CD4-positive, CD25-positive, alpha-beta regulatory T cell (primary cell): ENCODE results near the gene HAT1. TPM values are rescaled to one million over a fixed set of nuclear protein-coding genes. Genes with fewer than 3 reads are reported as not detected.
A peak's percentile ranks its signal among the peaks of the same experiment; 100 is the strongest.

Experiments used
- ATAC-seq, 2 donors: fragments of 150-1000 bp; cut with Tn5 transposase; one replicate each; pipeline ENCODE4 v1.10.0; 2021; ENCODE audit warnings: low read depth in 2 of 2, moderate number of reproducible peaks in 2 of 2, moderate library complexity in 1 of 2
- DNase-seq, 3 donors: peaks; one replicate each; pipeline versions ENCODE4 v3.0.0 to v3.0.0-alpha.2; 2012 to 2022; ENCODE audit warnings: mixed read lengths in 1 of 3
- H3K27ac ChIP-seq: one replicate; pipeline ENCODE4 v1.7.0; 2013; ENCODE audit warnings: mild to moderate bottlenecking, low read length; ENCODE audit not compliant: insufficient read depth, poor library complexity, severe bottlenecking
- H3K27me3 ChIP-seq: one replicate; pipeline ENCODE4 v1.7.0; 2013; ENCODE audit warnings: low read length; ENCODE audit not compliant: control insufficient read depth, insufficient read depth
- H3K36me3 ChIP-seq: one replicate; pipeline ENCODE4 v1.7.0; 2013; ENCODE audit warnings: mild to moderate bottlenecking, low read length, moderate library complexity; ENCODE audit not compliant: control insufficient read depth, insufficient read depth
- H3K4me1 ChIP-seq: 2 replicates; pipeline ENCODE4 v1.7.0; 2013; ENCODE audit warnings: mild to moderate bottlenecking, low read length; ENCODE audit not compliant: insufficient read depth, control insufficient read depth, poor library complexity, severe bottlenecking
- H3K4me3 ChIP-seq: one replicate; pipeline ENCODE4 v1.7.0; 2013; ENCODE audit warnings: low read depth, mild to moderate bottlenecking, low read length, moderate library complexity
- H3K9me3 ChIP-seq, 2 experiments: 1 replicate in 1 of 2; 2 replicates in 1 of 2; pipeline ENCODE4 v1.7.0; 2013; ENCODE audit warnings: low read length in 2 of 2, mild to moderate bottlenecking in 1 of 2, moderate library complexity in 1 of 2; ENCODE audit not compliant: control insufficient read depth in 2 of 2
- H3K27ac Mint-ChIP-seq, 3 donors: one replicate each; pipeline ENCODE4 v1.8.0; 2020 to 2022; ENCODE audit warnings: mild to moderate bottlenecking in 3 of 3, mixed read lengths in 3 of 3, moderate library complexity in 2 of 3
- H3K27me3 Mint-ChIP-seq: one replicate; pipeline ENCODE4 v1.8.0; 2022; ENCODE audit warnings: mild to moderate bottlenecking, mixed read lengths
- H3K36me3 Mint-ChIP-seq: one replicate; pipeline ENCODE4 v1.8.0; 2020; ENCODE audit warnings: mixed read lengths
- H3K4me1 Mint-ChIP-seq, 4 donors: one replicate each; pipeline ENCODE4 v1.8.0; 2020 to 2022; ENCODE audit warnings: mixed read lengths in 4 of 4, mild to moderate bottlenecking in 1 of 4
- H3K4me3 Mint-ChIP-seq, 4 donors: one replicate each; pipeline ENCODE4 v1.8.0; 2020 to 2022; ENCODE audit warnings: mild to moderate bottlenecking in 4 of 4, mixed read lengths in 4 of 4, moderate library complexity in 3 of 4
- H3K9me3 Mint-ChIP-seq, 7 donors: one replicate each; pipeline ENCODE4 v1.8.0; 2020 to 2022; ENCODE audit warnings: mixed read lengths in 7 of 7, mild to moderate bottlenecking in 3 of 7, moderate library complexity in 2 of 7
- polyA plus RNA-seq, 4 donors: library from polyadenylated mRNA; unstranded; fragments of 300-500 nt; fragmentation: Illumina TruSeq; gene quantifications; one replicate each; pipeline ENCODE4 v1.2.3, GENCODE V29; 2021
- total RNA-seq: library from RNA; stranded (reverse); gene quantifications from one replicate; pipeline ENCODE4 v1.2.3, GENCODE V29; 2022

HAT1 gene
- total and polyA plus RNA-seq, 5 donors from 2014 or later, result 28.7 to 83.0 (median 79.2) TPM

DNA sequence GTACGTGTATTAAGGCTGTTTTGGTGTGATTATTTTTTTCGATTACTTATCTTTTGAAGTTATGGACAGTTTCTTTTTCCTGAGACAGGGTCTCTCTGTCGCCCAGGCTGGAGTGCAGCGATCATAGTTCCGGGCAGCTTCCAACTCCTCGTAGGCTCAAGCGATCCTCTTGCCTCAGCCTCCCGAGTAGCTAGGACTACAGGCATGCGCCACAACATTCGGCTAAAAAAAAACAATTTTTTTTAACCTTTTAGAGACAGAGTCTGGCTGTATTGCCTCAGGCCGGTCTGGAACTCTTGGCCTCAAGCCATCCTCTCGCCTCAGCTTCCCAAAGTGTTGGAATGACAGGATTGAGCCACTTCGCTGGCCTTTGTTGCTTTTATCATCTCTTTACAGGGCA, 945 bp downstream of the HAT1 start:
- Mint-ChIP-seq H3K27me3 (no peaks in the 10 kb centered on the region), H3K9me3 (no peaks in the 10 kb centered on the region), H3K36me3 (peaks cover 9% of the 10 kb centered on the region), H3K4me1 (peaks cover 28 to 58% (median 43%) of the 10 kb centered on the region in 4 donors), H3K4me3 (peak overlapping the region; percentile 90 to 100 (median 99)), H3K27ac (peak overlapping the region; percentile 96 to 100 (median 98))
- no peak for ATAC-seq
- H3K9me3 ChIP-seq, result no peaks in the 10 kb centered on the region
- peaks cover 11% of the 10 kb centered on the region for H3K36me3 ChIP-seq
- H3K27ac ChIP-seq, result peak overlapping the region; percentile 94
- no peak for DNase-seq
- H3K4me3 ChIP-seq, result peak overlapping the region; percentile 99
- H3K4me1 ChIP-seq, result peaks cover 22% of the 10 kb centered on the region
- H3K27me3 ChIP-seq, result no peaks in the 10 kb centered on the region

DNA sequence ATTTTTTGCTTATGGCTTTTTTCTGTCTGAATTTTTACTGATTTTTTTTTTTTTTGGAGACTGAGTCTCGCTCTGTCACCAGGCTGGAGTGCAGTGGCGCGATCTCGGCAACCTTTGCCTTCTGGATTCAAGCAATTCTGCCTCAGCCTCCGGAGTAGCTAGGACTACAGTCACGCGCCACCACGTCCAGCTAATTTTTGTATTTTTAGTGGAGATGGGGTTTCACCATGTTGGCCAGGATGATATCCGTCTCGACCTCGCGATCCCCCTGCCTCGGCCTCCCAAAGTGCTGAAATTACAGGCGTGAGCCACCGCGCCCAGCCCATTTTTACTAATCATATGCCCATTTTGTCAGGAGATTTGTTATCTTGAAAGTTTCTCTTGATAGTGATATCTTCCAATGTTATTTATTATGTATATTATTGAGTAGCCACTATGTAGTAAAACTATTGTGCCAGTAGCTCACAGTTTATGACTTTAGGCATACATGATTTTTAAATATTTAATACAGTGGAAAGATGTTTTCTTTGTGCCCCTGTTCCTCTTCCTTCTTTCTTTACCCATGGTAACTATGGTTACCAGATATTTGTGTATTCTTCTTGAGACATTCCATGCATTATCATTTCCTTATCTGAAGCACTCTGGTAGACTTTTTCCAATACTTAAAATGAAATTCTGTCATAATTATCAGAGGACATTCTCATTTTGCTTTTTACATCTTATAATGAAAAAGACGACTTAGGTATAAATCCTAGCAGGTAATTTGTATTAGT, 2.1 kb downstream of the HAT1 start:
- peaks cover 39 to 69% (median 54%) of the 10 kb centered on the region in 4 donors for H3K4me1 Mint-ChIP-seq
- no peak for DNase-seq

GRCh38 chr2:171930385-171930784, 8.1 kb downstream of the HAT1 start:
- no peaks in the 10 kb centered on the region for H3K27me3 ChIP-seq
- H3K4me1 ChIP-seq, result peaks cover 5% of the 10 kb centered on the region
- no peak overlapping the region for H3K27ac ChIP-seq
- Mint-ChIP-seq H3K4me3 (no peak overlapping the region), H3K4me1 (peaks cover 46 to 73% (median 59%) of the 10 kb centered on the region in 4 donors), H3K27ac (peak overlapping the region in 1 of 3 donors; percentile 14), H3K36me3 (peaks cover 46% of the 10 kb centered on the region), H3K9me3 (peaks cover 0 to 2% (median 0%) of the 10 kb centered on the region in 7 donors), H3K27me3 (no peaks in the 10 kb centered on the region)
- no peaks in the 10 kb centered on the region for H3K9me3 ChIP-seq
- H3K36me3 ChIP-seq, result peaks cover 26% of the 10 kb centered on the region
- H3K4me3 ChIP-seq, result no peak overlapping the region
- DNase-seq (no peak), ATAC-seq (no peak)

More for the DNA sequence above, 2.1 kb downstream of the HAT1 start:
- H3K36me3 ChIP-seq, result peaks cover 14% of the 10 kb centered on the region
- H3K27ac Mint-ChIP-seq, result peak overlapping the region in 2 of 3 donors; percentile 44 to 73
- peaks cover 26% of the 10 kb centered on the region for H3K4me1 ChIP-seq
- H3K27ac ChIP-seq, result no peak overlapping the region
- H3K27me3 Mint-ChIP-seq, result no peaks in the 10 kb centered on the region
- H3K4me3 ChIP-seq, result peak overlapping the region; percentile 99
- H3K4me3 Mint-ChIP-seq, result peak overlapping the region; percentile 89 to 100 (median 94)
- H3K36me3 Mint-ChIP-seq, result peaks cover 19% of the 10 kb centered on the region
- H3K9me3 Mint-ChIP-seq, result no peaks in the 10 kb centered on the region
- no peaks in the 10 kb centered on the region for H3K9me3 ChIP-seq
- no peak for ATAC-seq
- no peaks in the 10 kb centered on the region for H3K27me3 ChIP-seq

GRCh38 chr2:171939058-171939742, 16.9 kb downstream of the HAT1 start:
- ATAC-seq, result no peak
- no peak overlapping the region for H3K27ac Mint-ChIP-seq
- no peak for DNase-seq
- H3K36me3 Mint-ChIP-seq, result peaks cover 33% of the 10 kb centered on the region
- H3K4me1 Mint-ChIP-seq, result peaks cover 8 to 55% (median 37%) of the 10 kb centered on the region in 4 donors
- peaks cover 0 to 2% (median 0%) of the 10 kb centered on the region in 7 donors for H3K9me3 Mint-ChIP-seq
- no peak overlapping the region for H3K4me3 ChIP-seq
- H3K4me3 Mint-ChIP-seq, result no peak overlapping the region
- no peaks in the 10 kb centered on the region for H3K27me3 ChIP-seq
- H3K4me1 ChIP-seq, result no peaks in the 10 kb centered on the region
- H3K9me3 ChIP-seq, result no peaks in the 10 kb centered on the region
- H3K27me3 Mint-ChIP-seq, result no peaks in the 10 kb centered on the region
- peaks cover 7% of the 10 kb centered on the region for H3K36me3 ChIP-seq
- no peak overlapping the region for H3K27ac ChIP-seq

GRCh38 chr2:171939743-171940071, 17.4 kb downstream of the HAT1 start:
- H3K4me1 ChIP-seq, result no peaks in the 10 kb centered on the region
- Mint-ChIP-seq H3K4me3 (no peak overlapping the region), H3K4me1 (peaks cover 11 to 57% (median 39%) of the 10 kb centered on the region in 4 donors), H3K9me3 (no peaks in the 10 kb centered on the region), H3K27me3 (no peaks in the 10 kb centered on the region), H3K27ac (no peak overlapping the region), H3K36me3 (peaks cover 31% of the 10 kb centered on the region)
- no peaks in the 10 kb centered on the region for H3K9me3 ChIP-seq
- ATAC-seq, result no peak
- no peaks in the 10 kb centered on the region for H3K27me3 ChIP-seq
- no peak for DNase-seq
- peaks cover 7% of the 10 kb centered on the region for H3K36me3 ChIP-seq
- no peak overlapping the region for H3K4me3 ChIP-seq
- H3K27ac ChIP-seq, result no peak overlapping the region

- Mint-ChIP-seq H3K27ac (peak overlapping the region in 1 of 3 donors; percentile 43), H3K4me3 (no peak overlapping the region), H3K9me3 (no peaks in the 10 kb centered on the region), H3K4me1 (peaks cover 11 to 52% (median 33%) of the 10 kb centered on the region in 4 donors), H3K27me3 (no peaks in the 10 kb centered on the region), H3K36me3 (peaks cover 26% of the 10 kb centered on the region)
- no peaks in the 10 kb centered on the region for H3K9me3 ChIP-seq
- H3K4me3 ChIP-seq, result no peak overlapping the region
- no peak overlapping the region for H3K27ac ChIP-seq
- ATAC-seq, result no peak
- H3K27me3 ChIP-seq, result no peaks in the 10 kb centered on the region
- H3K4me1 ChIP-seq, result no peaks in the 10 kb centered on the region
- no peak for DNase-seq
- peaks cover 7% of the 10 kb centered on the region for H3K36me3 ChIP-seq
Observed at GRCh38 chr2:171941316-171941699, 19.0 kb downstream of the HAT1 start.

- Histone ChIP-seq H3K27ac (no peak overlapping the region), H3K36me3 (peaks cover 9% of the 10 kb centered on the region), H3K27me3 (no peaks in the 10 kb centered on the region), H3K9me3 (no peaks in the 10 kb centered on the region), H3K4me3 (no peak overlapping the region), H3K4me1 (no peaks in the 10 kb centered on the region)
- DNase-seq (no peak), ATAC-seq (no peak)
- H3K27me3 Mint-ChIP-seq, result no peaks in the 10 kb centered on the region
- H3K4me1 Mint-ChIP-seq, result peaks cover 17 to 48% (median 27%) of the 10 kb centered on the region in 4 donors
- H3K36me3 Mint-ChIP-seq, result peaks cover 24% of the 10 kb centered on the region
- H3K4me3 Mint-ChIP-seq, result no peak overlapping the region
- H3K9me3 Mint-ChIP-seq, result no peaks in the 10 kb centered on the region
- H3K27ac Mint-ChIP-seq, result no peak overlapping the region
Observed at GRCh38 chr2:171943869-171944268, 21.6 kb downstream of the HAT1 start.
